Vagina (tissue), 2 donors: ENCODE data around the gene PRKRIP1.

Source experiments
- POLR2A ChIP-seq, 2 donors: fragments of 450-650 bp; IDR thresholded peaks; one replicate each; pipeline ENCODE4 v1.6.1; 2017; ENCODE audit warnings: antibody characterized with exemption in 2 of 2, mild to moderate bottlenecking in 2 of 2, moderate library complexity in 2 of 2
- POLR2AphosphoS5 ChIP-seq, 2 donors: sonication (generic); formaldehyde crosslinking; IDR thresholded peaks; one replicate each; pipeline ENCODE4 v1.9.0; 2017; ENCODE audit warnings: antibody characterized with exemption in 2 of 2, mild to moderate bottlenecking in 2 of 2, low read depth in 1 of 2; ENCODE audit not compliant: insufficient read depth in 1 of 2
- TF ChIP-seq, protein P1 (sequence below), 3 experiments: fragments of 450-650 bp in 2 of 3; fragments of 200-600 bp in 1 of 3; sonication (generic) in 1 of 3; IDR thresholded peaks; one replicate each; pipeline ENCODE4 v1.5.1; 2017 to 2019; ENCODE audit warnings: antibody characterized with exemption in 3 of 3, mild to moderate bottlenecking in 2 of 3, moderate library complexity in 2 of 3

DNA sequence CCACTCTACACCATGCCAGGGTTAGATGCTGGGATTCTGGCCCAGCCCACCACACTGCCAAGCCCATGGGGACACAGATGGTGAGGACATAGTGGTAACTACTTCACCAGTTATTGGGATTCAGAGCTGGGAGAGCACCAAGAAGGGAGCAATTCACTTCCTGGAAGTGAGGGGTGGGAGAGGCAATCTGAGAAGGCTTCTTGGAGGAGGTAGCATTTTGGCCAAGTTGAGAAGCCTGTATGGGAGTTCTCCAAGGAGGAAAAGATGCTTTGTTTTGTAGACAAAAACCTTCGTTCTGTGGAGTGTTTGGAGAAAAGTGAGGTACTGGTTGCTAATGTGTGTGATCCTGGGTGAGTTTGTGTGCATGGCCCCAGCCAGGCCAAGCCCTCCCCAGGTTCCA, 3.8 kb upstream of the PRKRIP1 start:
- TF ChIP-seq POLR2AphosphoS5 (IDR thresholded peaks at IDR 0.05; ENCODE audit: insufficient read depth in 1 of 2, low read depth in 1 of 2) (no peak), POLR2A (IDR thresholded peaks at IDR 0.05) (no peak)
- TF ChIP-seq, protein P1, sequence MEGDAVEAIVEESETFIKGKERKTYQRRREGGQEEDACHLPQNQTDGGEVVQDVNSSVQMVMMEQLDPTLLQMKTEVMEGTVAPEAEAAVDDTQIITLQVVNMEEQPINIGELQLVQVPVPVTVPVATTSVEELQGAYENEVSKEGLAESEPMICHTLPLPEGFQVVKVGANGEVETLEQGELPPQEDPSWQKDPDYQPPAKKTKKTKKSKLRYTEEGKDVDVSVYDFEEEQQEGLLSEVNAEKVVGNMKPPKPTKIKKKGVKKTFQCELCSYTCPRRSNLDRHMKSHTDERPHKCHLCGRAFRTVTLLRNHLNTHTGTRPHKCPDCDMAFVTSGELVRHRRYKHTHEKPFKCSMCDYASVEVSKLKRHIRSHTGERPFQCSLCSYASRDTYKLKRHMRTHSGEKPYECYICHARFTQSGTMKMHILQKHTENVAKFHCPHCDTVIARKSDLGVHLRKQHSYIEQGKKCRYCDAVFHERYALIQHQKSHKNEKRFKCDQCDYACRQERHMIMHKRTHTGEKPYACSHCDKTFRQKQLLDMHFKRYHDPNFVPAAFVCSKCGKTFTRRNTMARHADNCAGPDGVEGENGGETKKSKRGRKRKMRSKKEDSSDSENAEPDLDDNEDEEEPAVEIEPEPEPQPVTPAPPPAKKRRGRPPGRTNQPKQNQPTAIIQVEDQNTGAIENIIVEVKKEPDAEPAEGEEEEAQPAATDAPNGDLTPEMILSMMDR (IDR thresholded peaks at IDR 0.05): no peak
